Esophagus mucosa (tissue), 1 donor: Measurements from ENCODE around the gene TPD52L2. TPM values are rescaled to one million over a fixed set of nuclear protein-coding genes. Genes with fewer than 3 reads are reported as not detected.
A peak's percentile ranks its signal among the peaks of the same experiment; 100 is the strongest.
"Not testable (repeated sequence)": the region's sequence is repeated elsewhere in the genome, so short reads cannot be mapped to it uniquely, and the experiment has no call there.

Source experiments
- ATAC-seq: fragments of 200-7000 bp; cut with Tn5 transposase; one replicate; pipeline ENCODE4 v1.9.1; 2020
- total RNA-seq: library from RNA; stranded (reverse); gene quantifications from one replicate; pipeline ENCODE4 v1.2.4, GENCODE V29; 2023
- donor health status: DM: yes; HTN: yes; CAD: no.

The TPD52L2 gene
- total RNA-seq, 1 donor from 2014 or later = 90.6 TPM

GRCh38 chr20:63897978-63898561 is 33.0 kb downstream of the TPD52L2 start:
- ATAC-seq = no peak

GRCh38 chr20:63898882-63899558 is 34.0 kb downstream of the TPD52L2 start:
- ATAC-seq = no peak

GRCh38 chr20:63900413-63900812 is 35.3 kb downstream of the TPD52L2 start:
- ATAC-seq = no peak

- ATAC-seq = no peak
Observed at GRCh38 chr20:63903796-63904561, 38.9 kb downstream of the TPD52L2 start.

GRCh38 chr20:63908008-63908682 is 43.1 kb downstream of the TPD52L2 start:
- ATAC-seq = no peak

GRCh38 chr20:63911176-63911575 is 46.1 kb downstream of the TPD52L2 start:
- peak; percentile 93 for ATAC-seq

- ATAC-seq = no peak
Observed at GRCh38 chr20:63913768-63914167, 48.7 kb downstream of the TPD52L2 start.

GRCh38 chr20:63915471-63915870 is 50.4 kb downstream of the TPD52L2 start:
- ATAC-seq = no peak

- not testable (repeated sequence) for ATAC-seq
Observed at GRCh38 chr20:63916371-63916939, 51.4 kb downstream of the TPD52L2 start.

GRCh38 chr20:63917811-63918210 is 52.7 kb downstream of the TPD52L2 start:
- peak; percentile 10 for ATAC-seq

GRCh38 chr20:63919130-63919529 is 54.1 kb downstream of the TPD52L2 start:
- no peak for ATAC-seq

GRCh38 chr20:63920226-63920625 is 55.2 kb downstream of the TPD52L2 start:
- ATAC-seq = peak; percentile 21

- ATAC-seq = no peak
Observed at GRCh38 chr20:63923651-63924050, 58.6 kb downstream of the TPD52L2 start.

GRCh38 chr20:63924241-63924640 is 59.2 kb downstream of the TPD52L2 start:
- ATAC-seq = no peak

- ATAC-seq = no peak
Observed at GRCh38 chr20:63926298-63926697, 61.2 kb downstream of the TPD52L2 start.

- ATAC-seq = no peak
Observed at GRCh38 chr20:63929071-63929470, 64.0 kb downstream of the TPD52L2 start.

- ATAC-seq = not testable (repeated sequence)
Observed at GRCh38 chr20:63929473-63929883, 64.4 kb downstream of the TPD52L2 start.

GRCh38 chr20:63930971-63931553 is 66.0 kb downstream of the TPD52L2 start:
- ATAC-seq = no peak

GRCh38 chr20:63931735-63932134 is 66.7 kb downstream of the TPD52L2 start:
- ATAC-seq = no peak

GRCh38 chr20:63932606-63933160 is 67.6 kb downstream of the TPD52L2 start:
- no peak for ATAC-seq

GRCh38 chr20:63933646-63934045 is 68.6 kb downstream of the TPD52L2 start:
- no peak for ATAC-seq
